C4-2B (cell line): ENCODE measurements around the gene SPATA7.

Experiments used
- CTCF ChIP-seq: fragments of 450-650 bp; conservative IDR thresholded peaks from 2 replicates; pipeline ENCODE4 v1.5.1; 2017; ENCODE audit warnings: mild to moderate bottlenecking
- ZFX ChIP-seq: fragments of 450-650 bp; IDR thresholded peaks from 2 replicates; pipeline ENCODE4 v1.6.1; 2017

DNA sequence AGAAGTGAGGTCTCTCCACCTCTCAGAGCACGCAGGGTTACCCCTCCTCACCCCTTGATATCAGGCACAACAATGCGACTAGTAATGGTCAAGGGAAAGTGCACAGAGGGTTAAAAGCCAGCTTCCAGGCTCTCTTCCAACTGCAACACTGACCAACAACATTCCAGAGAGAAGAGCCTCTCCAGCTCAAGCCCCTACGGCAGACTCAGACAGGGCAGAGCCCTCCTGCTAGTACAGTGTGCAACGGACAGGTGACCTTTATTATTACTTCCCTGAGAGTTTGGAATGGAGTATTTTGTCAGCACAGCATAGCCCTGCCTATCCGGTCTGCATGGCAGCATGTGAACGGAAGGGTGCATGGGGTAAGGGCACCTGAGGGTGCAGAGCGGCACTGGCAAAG, 96.3 kb downstream of the SPATA7 start:
- TF ChIP-seq CTCF (no peak), ZFX (no peak)
